Measurements from ENCODE around the gene IREB2.

The IREB2 gene

DNA sequence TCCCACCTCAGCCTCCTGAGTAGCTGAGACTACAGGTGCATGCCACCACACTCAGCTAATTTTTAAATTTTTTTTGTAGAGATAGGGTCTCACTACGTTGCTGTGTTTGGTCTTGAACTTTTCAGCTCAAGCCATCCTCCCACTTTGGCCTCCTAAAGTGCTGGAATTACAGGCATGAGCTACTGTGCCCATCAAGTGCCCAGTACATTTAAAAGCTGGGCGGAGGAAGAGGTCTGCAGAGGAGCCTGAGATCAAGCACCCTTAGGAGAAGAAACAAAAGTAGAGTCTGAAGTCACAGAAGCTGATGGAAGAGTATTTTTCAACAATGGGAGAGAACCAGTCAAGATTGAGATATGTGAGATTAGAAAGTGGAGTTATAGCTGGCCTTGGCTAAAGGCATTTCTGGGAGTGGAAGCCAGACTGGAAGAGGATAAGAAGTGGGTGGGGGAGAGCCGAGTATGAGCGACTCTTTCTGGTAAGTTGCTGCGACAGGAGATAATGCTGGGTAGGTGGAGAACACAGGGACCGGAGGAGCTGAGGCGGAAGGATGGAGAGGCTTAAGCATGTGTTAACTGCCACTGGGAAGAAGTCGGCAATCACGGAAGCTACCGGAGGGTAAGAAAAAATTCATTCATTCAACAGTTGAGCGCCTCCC is 782 bp upstream of the IREB2 start:
- no peak for FAIRE-seq

- FAIRE-seq, result peak; percentile 41
Measured at GRCh38 chr15:78438619-78439285, 736 bp downstream of the IREB2 start.

DNA sequence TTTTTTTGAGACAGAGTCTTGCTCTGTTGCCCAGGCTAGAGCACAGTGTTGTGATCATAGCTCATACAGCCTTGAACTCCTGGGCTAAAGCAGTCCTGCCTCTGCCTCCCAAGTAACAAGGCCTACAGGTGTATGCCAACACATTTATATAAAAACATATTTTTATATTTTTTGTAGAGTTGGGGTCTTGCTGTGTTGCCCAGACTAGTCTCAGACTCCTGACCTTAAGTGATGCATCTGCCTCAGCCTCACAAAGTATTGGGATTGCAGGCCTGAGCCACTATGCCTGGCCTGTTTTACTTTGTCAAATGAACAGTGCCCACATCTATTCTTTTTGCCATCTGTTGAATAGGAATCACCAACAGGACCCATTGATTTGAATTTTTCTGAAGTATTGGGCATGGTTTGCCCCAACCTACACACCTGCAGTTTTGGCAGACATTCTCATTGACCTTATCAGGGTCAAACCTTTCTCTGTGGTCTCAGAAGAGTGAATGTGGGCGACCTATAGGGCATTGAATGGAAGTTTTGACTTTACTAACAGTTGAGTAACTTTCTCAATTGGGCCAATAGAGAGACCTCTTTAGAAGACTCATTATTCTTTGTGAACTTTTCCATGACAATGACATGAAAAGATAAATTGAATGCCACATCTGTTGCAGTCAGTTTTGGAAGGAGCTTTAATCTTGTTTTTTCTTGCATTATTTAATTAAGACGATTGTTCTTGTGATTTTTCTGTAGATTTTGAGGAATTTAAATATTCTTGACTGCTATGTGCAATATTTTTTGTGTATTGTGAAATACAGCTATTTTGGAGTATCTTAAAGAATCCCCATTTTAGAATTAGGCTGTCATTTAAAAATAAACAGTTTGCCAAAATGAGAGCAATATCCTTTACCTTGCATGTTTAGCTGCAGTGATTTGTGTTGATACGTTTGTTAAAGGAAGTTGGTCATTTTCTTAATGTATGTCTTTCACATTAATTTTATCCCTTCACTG is 2.7 kb downstream of the IREB2 start:
- FAIRE-seq, result no peak

DNA sequence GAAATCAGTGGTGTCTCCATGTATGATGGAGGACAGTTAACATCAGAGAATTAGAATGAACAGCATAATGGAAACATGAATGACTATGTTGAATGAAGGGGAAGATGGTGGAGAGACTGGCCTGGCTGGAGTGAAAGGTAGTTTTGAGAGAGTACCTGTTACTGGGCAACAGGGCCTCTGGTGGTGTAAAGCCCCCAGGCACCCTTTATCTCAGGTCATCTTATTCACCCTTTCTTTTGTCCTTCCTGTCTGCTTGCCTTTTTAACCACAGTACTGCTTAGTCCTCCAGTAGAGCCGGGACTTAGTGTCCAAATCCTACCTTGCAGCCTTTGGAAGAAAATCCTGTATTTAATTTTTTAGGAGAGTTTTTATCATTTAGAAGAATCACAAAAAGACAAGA is 6.2 kb downstream of the IREB2 start:
- no peak for FAIRE-seq

GRCh38 chr15:78445875-78446274 is 7.9 kb downstream of the IREB2 start:
- FAIRE-seq, result no peak

DNA sequence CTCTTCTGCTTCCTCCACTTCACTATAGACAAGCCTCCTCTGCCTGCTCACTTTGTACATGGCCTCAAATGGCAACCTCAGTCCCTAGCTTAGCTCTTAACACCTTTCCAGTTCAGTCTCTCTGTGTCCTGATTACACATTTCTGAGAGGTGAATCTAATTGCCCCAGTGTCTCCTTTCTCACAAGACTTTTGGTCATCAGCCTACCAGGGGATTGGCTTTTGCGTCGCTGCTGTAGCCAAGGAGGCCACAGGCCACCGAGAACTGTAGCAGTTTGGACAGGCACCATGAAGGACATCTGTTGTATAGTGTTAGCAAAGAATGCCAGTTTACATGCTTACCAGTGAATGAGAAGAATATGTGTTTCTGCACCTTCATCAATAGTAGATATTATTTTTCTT is 8.5 kb downstream of the IREB2 start:
- FAIRE-seq, result no peak

DNA sequence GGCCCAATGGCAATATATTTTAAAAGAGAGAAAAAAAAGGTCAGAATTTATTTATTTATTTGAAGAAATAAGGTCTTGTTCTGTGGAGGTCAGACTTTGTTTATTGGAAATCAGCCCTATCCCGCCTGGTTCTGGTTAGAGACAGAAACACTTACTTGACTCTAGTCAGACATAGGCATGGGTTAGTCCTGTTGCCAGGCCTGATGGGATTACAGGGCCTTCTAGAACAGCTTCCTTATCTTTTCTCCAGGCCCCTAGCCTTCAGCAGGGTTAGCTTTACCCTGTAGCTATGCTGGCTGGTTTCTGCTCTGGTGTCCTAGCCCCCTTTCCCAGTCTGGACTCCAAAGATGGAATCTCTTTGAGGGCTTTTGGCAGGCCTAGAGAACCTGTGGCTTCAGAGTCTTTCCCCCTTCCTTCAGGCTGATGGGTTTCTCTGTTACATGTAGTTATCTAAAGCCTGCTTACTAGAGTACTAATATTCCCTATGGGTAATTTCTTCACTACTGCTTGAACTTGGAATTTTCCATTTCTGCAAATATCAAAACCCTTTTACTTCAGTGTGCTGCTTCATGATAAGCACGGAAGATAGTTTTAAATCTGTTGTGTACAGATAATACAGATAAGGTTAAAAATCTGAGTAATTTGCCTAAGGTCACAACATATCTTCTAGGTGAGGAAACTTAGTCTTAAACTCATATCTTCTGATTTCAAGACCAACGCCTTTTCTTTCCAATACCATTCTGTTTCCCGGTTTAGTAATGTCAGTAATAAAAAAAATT is 10.6 kb downstream of the IREB2 start:
- no peak for FAIRE-seq

DNA sequence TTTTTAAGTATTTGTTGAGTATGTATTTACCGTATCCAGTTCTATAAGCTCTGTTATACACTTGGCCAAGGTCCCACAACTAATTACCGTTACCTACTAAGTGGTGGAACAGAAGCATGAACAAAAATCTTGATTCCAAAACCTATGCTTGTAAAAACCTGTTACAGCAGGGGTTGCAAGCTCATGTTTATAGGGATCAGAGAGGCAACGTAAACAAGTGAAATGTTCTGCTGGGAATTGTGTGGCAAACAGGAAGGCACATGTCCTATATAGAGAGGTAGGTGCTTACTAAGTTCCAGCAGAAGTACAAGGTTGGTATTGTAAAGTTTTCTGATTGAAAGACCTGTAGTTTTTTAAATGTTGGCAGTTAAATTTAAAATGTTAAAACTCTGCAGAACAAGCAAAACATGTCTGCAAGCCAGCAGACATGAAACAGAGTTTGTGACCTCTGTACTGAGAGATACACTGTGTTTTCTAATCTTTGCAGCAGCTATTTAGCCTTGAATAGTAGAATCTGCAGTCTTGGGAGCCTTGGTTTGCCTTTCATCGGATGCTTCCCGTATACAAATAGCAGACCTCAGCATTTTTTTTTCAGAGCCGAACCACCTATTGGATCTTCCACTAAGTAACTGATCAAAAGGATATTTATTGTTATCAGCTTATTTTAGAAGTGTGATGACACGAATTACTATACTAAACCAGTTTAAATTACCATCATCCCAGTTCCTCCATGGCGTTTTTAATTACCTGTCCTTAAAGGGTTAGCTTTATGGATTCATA is 11.4 kb downstream of the IREB2 start:
- FAIRE-seq, result no peak

DNA sequence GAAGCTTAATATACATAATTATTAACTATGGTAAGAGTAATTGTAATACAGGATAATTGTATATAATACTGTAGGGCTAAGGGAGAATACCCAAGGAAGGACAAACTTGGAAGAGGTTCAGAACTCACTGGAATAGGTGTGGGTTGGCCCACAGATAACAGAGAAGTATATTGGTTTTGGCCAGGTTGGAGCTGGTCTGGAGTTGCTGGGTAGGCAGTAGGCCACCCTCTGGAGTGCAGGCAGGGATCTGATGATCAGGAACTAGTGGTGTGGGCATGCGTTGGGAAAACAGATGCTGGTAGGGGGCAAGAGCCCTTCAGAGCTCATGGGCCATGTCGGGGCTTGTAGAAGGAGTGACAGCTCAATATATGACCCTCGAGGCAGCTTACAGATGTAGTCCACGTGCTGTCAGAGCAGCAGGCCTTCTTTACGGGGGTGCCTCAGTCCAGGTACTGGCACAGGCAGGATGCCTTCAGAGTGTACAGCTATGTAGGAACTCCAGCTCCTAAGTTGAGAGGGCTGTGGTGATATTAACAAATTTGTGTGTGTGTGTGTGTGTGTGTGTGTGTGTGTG is 12.4 kb downstream of the IREB2 start:
- FAIRE-seq, result no peak

GRCh38 chr15:78452485-78452884 is 14.5 kb downstream of the IREB2 start:
- FAIRE-seq, result no peak

DNA sequence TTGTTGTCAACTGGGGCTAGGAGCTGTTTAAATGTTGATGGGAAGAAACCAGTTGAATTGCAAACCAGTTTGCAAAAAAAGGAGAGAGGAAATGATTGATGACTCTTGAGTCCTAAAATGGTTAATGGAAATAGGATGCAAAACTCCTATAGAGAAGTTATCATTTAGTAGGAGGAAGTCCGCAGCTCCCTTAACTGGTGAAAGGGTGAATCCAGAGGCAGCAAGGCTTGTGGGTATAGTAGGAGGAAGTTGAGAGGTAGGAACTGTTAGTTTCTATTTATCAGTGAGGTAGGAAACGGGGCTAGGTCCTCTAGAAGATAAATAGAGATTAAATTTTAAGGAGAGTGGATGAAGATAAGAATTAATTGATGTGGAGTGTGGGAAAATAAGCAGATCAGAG is 15.4 kb downstream of the IREB2 start:
- FAIRE-seq, result no peak

- no peak for FAIRE-seq
Measured at GRCh38 chr15:78454992-78455391, 17.0 kb downstream of the IREB2 start.

GRCh38 chr15:78455749-78456148 is 17.7 kb downstream of the IREB2 start:
- FAIRE-seq, result no peak

- FAIRE-seq, result no peak
Measured at GRCh38 chr15:78456426-78456825, 18.4 kb downstream of the IREB2 start.

GRCh38 chr15:78457101-78457500 is 19.1 kb downstream of the IREB2 start:
- FAIRE-seq, result peak; percentile 61

GRCh38 chr15:78460737-78461136 is 22.7 kb downstream of the IREB2 start:
- FAIRE-seq, result no peak

DNA sequence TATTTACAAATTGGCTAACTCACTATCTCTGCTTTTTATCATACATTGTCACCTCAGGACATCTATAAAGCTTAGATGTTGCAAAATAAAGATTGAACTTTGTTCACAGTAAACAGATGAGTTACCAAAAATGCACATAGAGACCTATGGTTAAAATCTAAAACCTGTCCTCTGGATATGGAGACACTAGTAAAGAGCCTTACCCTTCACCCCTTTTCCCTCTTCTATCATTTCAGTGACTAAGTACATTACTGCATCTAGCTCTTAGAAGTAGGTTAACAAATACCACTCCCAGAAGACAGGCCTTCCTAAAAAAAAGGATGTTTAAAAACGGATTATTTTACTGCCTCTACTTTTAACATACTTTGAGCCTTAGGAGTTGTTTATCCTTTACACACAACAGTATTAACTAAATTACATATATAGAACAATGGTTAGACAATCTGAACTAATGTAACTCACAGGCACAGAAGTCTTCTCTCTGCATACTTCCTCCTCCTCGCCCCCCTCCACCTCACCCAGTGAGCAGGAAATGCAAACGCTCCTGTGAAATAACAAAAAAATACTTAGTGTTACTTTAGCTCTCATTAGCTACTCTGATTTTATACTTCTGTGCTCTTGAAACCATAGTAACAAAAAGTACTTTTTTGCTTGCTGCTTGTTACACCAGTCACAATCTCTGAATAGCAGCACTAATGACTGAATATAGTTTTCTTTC is 23.3 kb downstream of the IREB2 start:
- no peak for FAIRE-seq

DNA sequence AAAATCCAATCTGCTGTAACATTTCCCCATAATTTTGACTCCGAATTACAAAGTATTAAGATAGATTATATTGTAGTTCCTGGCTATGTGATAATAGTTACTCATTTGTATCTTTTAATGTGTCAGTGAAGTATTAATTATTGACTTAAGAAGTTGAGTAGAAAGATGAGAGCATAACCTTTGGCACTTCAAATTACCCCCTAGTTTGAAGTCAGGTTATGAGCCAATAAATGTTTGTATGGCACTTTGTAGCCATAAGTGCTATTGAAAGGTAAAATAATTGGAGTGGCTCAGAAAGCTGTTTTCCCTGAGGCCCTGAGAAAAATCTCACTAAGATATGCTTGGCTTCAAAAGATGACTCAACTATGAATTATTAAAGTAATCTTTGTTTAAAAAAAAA is 31.0 kb downstream of the IREB2 start:
- FAIRE-seq, result no peak

GRCh38 chr15:78477295-78477694 is 39.3 kb downstream of the IREB2 start:
- FAIRE-seq, result no peak

DNA sequence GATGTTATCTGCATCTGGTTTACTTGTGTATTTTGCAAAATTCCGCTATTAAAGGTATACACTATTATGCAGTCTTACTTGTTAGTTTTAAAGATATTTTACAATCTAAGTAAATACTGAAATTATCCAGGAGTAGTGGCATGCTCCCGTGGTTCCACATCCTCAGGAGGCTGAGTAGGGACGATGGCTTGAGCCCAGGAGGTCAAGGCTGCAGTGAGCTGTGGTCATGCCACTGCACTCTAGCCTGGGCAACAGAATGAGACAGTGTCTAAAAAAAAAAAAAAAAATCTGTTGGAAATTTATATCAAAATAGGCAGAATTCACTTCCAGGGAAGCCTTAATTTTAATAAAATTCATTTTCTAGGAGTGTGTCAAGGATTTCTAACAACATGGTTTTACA is 41.6 kb downstream of the IREB2 start:
- no peak for FAIRE-seq

- no peak for FAIRE-seq
Measured at GRCh38 chr15:78481917-78482316, 43.9 kb downstream of the IREB2 start.

Data from islet of Langerhans (tissue), 1 donor.